Measurements from ENCODE around the gene IKBKE. TPM values are rescaled to one million over a fixed set of nuclear protein-coding genes. Genes with fewer than 3 reads are reported as not detected.

IKBKE gene
- total RNA-seq, 4 donors from 2014 or later: 1.4 to 2.5 (median 2.3) TPM

DNA sequence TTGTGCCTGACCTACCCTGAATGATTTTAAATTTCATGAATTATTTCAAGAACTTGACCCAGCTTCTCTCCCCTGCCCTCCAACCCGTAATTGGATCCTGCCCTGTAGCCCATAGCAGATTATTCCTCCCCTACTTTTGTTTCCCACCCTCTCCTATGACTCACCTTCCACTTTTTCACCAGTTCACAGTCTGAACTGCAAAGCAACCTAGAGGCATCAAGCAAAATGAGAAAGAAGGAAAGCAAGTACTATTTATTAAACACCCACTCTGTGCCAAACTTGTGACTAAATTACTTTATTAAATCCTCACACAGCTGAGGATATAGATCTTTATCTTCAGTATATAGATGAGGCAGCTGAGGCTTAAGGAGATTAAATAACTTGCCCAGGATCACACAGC is 20.7 kb upstream of the IKBKE start:
- no peak overlapping the region for H3K4me3 ChIP-seq
- no peaks in the 10 kb centered on the region for H3K9me3 ChIP-seq
- no peak for TF ChIP-seq POLR2A (IDR thresholded peaks at IDR 0.05; ENCODE audit: low read depth)
- TF ChIP-seq CTCF (IDR thresholded peaks at IDR 0.05): no peak
- no peak for TF ChIP-seq EP300 (IDR thresholded peaks at IDR 0.05)
- no peak for TF ChIP-seq POLR2AphosphoS5 (IDR thresholded peaks at IDR 0.05)
- peaks cover 14 to 18% (median 16%) of the 10 kb centered on the region in 4 donors for H3K4me1 ChIP-seq
- 37% methylated on average over 1 of the region's 1 CpG for WGBS
- DNase-seq (ENCODE audit: extremely low spot score): no peak
- intact Hi-C loops (cut with DNase I): no loop called here
- H3K27me3 ChIP-seq: no peaks in the 10 kb centered on the region
- H3K27ac ChIP-seq (replicated peaks in 1 of 4): no peak overlapping the region
- H3K36me3 ChIP-seq: peaks cover 29 to 85% (median 73%) of the 10 kb centered on the region in 4 donors

GRCh38 chr1:206450281-206450680 is 20.0 kb upstream of the IKBKE start:
- Histone ChIP-seq H3K9me3 (no peaks in the 10 kb centered on the region), H3K27ac (replicated peaks in 1 of 4) (no peak overlapping the region), H3K4me1 (peaks cover 8 to 12% (median 10%) of the 10 kb centered on the region in 4 donors), H3K36me3 (peaks cover 29 to 91% (median 79%) of the 10 kb centered on the region in 4 donors), H3K27me3 (no peaks in the 10 kb centered on the region), H3K4me3 (no peak overlapping the region)
- WGBS: 92% methylated on average over 12 of the region's 12 CpGs
- intact Hi-C loops (cut with DNase I): no loop called here
- TF ChIP-seq POLR2A (IDR thresholded peaks at IDR 0.05; ENCODE audit: low read depth) (no peak), CTCF (IDR thresholded peaks at IDR 0.05) (no peak), POLR2AphosphoS5 (IDR thresholded peaks at IDR 0.05) (no peak), EP300 (IDR thresholded peaks at IDR 0.05) (no peak)
- DNase-seq (ENCODE audit: extremely low spot score): no peak

GRCh38 chr1:206451134-206451686 is 19.1 kb upstream of the IKBKE start:
- Histone ChIP-seq H3K27ac (replicated peaks in 1 of 4) (no peak overlapping the region), H3K27me3 (no peaks in the 10 kb centered on the region), H3K4me1 (peaks cover 9 to 12% (median 9%) of the 10 kb centered on the region in 4 donors), H3K4me3 (no peak overlapping the region), H3K9me3 (no peaks in the 10 kb centered on the region), H3K36me3 (peaks cover 29 to 90% (median 81%) of the 10 kb centered on the region in 4 donors)
- intact Hi-C loops (cut with DNase I): no loop called here
- TF ChIP-seq POLR2AphosphoS5 (IDR thresholded peaks at IDR 0.05) (no peak), CTCF (IDR thresholded peaks at IDR 0.05) (no peak), EP300 (IDR thresholded peaks at IDR 0.05) (no peak), POLR2A (IDR thresholded peaks at IDR 0.05; ENCODE audit: low read depth) (no peak)
- WGBS: 88% methylated on average over 9 of the region's 9 CpGs
- no peak for DNase-seq (ENCODE audit: extremely low spot score)

GRCh38 chr1:206453111-206453510 is 17.2 kb upstream of the IKBKE start:
- intact Hi-C loops (cut with DNase I): no loop called here
- no peak overlapping the region for H3K27ac ChIP-seq (replicated peaks in 1 of 4)
- H3K9me3 ChIP-seq: no peaks in the 10 kb centered on the region
- H3K36me3 ChIP-seq: peaks cover 29 to 73% (median 62%) of the 10 kb centered on the region in 4 donors
- H3K27me3 ChIP-seq: no peaks in the 10 kb centered on the region
- WGBS: 95% methylated on average over 5 of the region's 13 CpGs
- TF ChIP-seq EP300 (IDR thresholded peaks at IDR 0.05) (no peak), POLR2A (IDR thresholded peaks at IDR 0.05; ENCODE audit: low read depth) (no peak), CTCF (IDR thresholded peaks at IDR 0.05) (no peak), POLR2AphosphoS5 (IDR thresholded peaks at IDR 0.05) (no peak)
- H3K4me1 ChIP-seq: peaks cover 20 to 26% (median 25%) of the 10 kb centered on the region in 4 donors
- no peak for DNase-seq (ENCODE audit: extremely low spot score)
- no peak overlapping the region for H3K4me3 ChIP-seq

DNA sequence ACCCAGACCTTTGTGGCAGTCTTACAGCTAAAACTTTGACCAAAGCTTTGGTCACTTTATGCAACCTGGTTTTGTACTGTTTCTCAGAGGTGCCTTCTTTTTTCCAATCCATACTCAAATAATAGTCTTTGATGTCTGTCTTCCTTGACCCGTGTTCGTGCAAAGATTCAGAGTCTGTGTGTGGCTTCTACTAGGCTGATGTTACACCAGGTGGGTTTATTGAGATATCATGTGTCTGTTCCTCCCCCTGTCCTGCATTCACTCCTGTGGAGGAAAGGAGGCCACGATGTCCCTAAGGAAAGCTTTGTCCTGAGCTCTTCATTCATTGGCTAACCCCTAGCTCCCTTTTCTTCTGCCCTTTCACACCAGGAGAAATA is 15.0 kb upstream of the IKBKE start:
- intact Hi-C loops (cut with DNase I): no loop called here
- TF ChIP-seq EP300 (IDR thresholded peaks at IDR 0.05) (no peak), POLR2A (IDR thresholded peaks at IDR 0.05; ENCODE audit: low read depth) (no peak), POLR2AphosphoS5 (IDR thresholded peaks at IDR 0.05) (no peak), CTCF (IDR thresholded peaks at IDR 0.05) (no peak)
- Histone ChIP-seq H3K27ac (replicated peaks in 1 of 4) (no peak overlapping the region), H3K4me1 (peaks cover 20 to 27% (median 26%) of the 10 kb centered on the region in 4 donors), H3K4me3 (no peak overlapping the region), H3K36me3 (peaks cover 26 to 71% (median 56%) of the 10 kb centered on the region in 4 donors), H3K9me3 (no peaks in the 10 kb centered on the region), H3K27me3 (no peaks in the 10 kb centered on the region)
- no peak for DNase-seq (ENCODE audit: extremely low spot score)
- WGBS: 88% methylated on average over 3 of the region's 3 CpGs

Data from esophagus muscularis mucosa (tissue), 4 donors.